AG04449 (cell line): ENCODE results near the gene C15orf39.

Experiments used
- CTCF ChIA-PET: fragments of 350-600 bp; formaldehyde crosslinking; extraction: SDS; loops from one replicate; lab custom pipeline; 2021; ENCODE audit warnings: antibody characterized with exemption; lab: Yijun Ruan, JAX
- POLR2A ChIA-PET: fragments of 400-600, 350-600 bp; formaldehyde crosslinking; extraction: SDS; loops from one replicate; lab custom pipeline; 2020; ENCODE audit warnings: antibody characterized with exemption, inconsistent platforms; lab: Yijun Ruan, JAX
- DNase-seq: peaks from one replicate; pipeline ENCODE4 v3.0.0-alpha.2; 2010; ENCODE audit warnings: low read depth, low spot score
- H3K4me3 ChIP-seq: 2 replicates; pipeline ENCODE4 v1.5.1; 2011; ENCODE audit warnings: low read depth, mild to moderate bottlenecking, control low read depth, low read length
- CTCF ChIP-seq: IDR thresholded peaks from one replicate; pipeline ENCODE4 v1.5.1; 2011; ENCODE audit warnings: mild to moderate bottlenecking, moderate library complexity, low read length, control low read depth, inconsistent platforms; ENCODE audit not compliant: insufficient read depth; ENCODE audit errors: missing control alignments

The C15orf39 gene

GRCh38 chr15:75156326-75157215, 45.1 kb upstream of the C15orf39 start:
- H3K4me3 ChIP-seq = no peak overlapping the region
- CTCF ChIA-PET = interaction anchor here (1.2 kb wide), 1 partner anchor 45 kb away, joined by 3 read pairs; the partner anchor contains the start of gene C15orf39
- POLR2A ChIA-PET = no interaction called here
- TF ChIP-seq CTCF = no peak
- no peak for DNase-seq

- no peak for TF ChIP-seq CTCF
- POLR2A ChIA-PET = no interaction called here
- CTCF ChIA-PET = no interaction called here
- DNase-seq = no peak
- H3K4me3 ChIP-seq = no peak overlapping the region
Measured at GRCh38 chr15:75158402-75158801, 43.3 kb upstream of the C15orf39 start.

GRCh38 chr15:75159244-75159643, 42.4 kb upstream of the C15orf39 start:
- CTCF ChIA-PET = interaction anchor here (1.0 kb wide), 1 partner anchor 9 kb away, joined by 3 read pairs; no protein-coding TSS in a partner anchor
- no peak overlapping the region for H3K4me3 ChIP-seq
- DNase-seq = no peak
- POLR2A ChIA-PET = no interaction called here
- TF ChIP-seq CTCF = no peak

- POLR2A ChIA-PET = no interaction called here
- CTCF ChIA-PET = no interaction called here
- H3K4me3 ChIP-seq = no peak overlapping the region
- no peak for TF ChIP-seq CTCF
- DNase-seq = no peak
Measured at GRCh38 chr15:75161106-75161916, 40.4 kb upstream of the C15orf39 start.

GRCh38 chr15:75161917-75162414, 39.7 kb upstream of the C15orf39 start:
- DNase-seq = no peak
- CTCF ChIA-PET = no interaction called here

More at GRCh38 chr15:75161917-75162414, 39.7 kb upstream of the C15orf39 start:
- no peak for TF ChIP-seq CTCF
- H3K4me3 ChIP-seq = no peak overlapping the region
- POLR2A ChIA-PET = no interaction called here
